GM04504 (cell line): Measurements from ENCODE around the gene LRRC10.
"Not testable (repeated sequence)": the region's sequence is repeated elsewhere in the genome, so short reads cannot be mapped to it uniquely, and the experiment has no call there.

ENCODE experiments used
- DNase-seq: peaks from one replicate; pipeline ENCODE4 v3.0.0-alpha.2; 2012; ENCODE audit warnings: low read depth

Gene LRRC10

DNA sequence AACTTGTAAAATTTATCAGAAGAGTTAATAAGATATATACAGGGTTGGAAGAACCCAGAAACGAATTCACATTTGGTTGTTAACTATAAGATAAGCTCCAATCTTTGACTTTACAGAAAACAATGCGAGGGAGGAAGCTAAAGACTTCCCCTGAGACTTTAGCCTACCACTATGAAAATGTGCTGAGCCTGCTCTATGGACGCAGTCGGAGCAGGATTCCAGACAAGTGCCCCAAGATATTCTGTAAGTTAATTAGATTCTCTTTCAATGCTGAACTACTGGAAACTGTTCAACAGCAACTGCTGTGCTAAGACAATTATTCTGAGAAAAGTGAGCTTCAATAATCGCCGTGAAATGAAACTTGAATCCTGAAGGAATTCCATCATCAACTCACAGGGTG, 8.3 kb upstream of the LRRC10 start:
- no peak for DNase-seq

GRCh38 chr12:69616025-69616424, 5.3 kb upstream of the LRRC10 start:
- no peak for DNase-seq

DNA sequence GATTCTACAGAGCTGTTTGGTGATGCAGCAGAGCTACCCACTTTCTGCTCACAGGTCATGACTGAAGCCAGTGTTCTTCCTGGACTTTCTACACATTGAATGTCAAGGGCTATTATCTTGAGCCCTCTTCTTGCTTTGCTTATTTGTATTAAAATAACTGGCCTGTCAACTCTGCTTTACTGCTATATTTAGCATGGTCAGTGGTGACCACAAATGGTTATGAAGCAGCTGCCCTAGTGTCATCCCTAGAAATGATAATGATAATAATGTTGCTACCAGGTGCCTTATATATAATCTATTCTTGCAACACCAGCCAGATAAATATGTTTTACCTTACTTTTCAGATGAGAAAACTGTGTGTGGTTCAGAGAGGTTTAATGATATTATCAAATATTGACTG, 2.6 kb upstream of the LRRC10 start:
- no peak for DNase-seq

DNA sequence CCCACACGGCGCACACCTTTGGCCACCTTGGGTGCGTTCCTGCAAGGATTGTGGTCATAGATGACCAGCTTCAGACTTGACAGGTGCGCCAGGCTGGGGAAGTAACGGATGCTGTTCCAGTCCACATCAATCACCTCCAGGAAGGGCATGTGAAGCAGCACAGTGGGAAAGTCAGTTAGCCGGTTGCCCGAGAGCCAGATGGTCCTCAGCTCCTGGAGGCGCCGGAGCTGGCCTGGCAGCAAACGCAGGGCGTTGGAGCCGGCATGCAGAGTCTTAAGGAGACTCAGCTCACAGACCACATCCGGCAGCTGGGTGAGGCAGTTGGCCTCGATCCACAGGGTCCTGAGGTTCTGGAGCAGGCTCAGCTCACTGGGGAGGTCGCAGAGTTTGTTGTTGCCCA, 581 bp downstream of the LRRC10 start:
- no peak for DNase-seq

- DNase-seq, result no peak
Measured at GRCh38 chr12:69608114-69608513, 2.6 kb downstream of the LRRC10 start.

GRCh38 chr12:69604275-69604674, 6.4 kb downstream of the LRRC10 start:
- not testable (repeated sequence) for DNase-seq

- not testable (repeated sequence) for DNase-seq
Measured at GRCh38 chr12:69603556-69603955, 7.2 kb downstream of the LRRC10 start.

- no peak for DNase-seq
Measured at GRCh38 chr12:69602954-69603353, 7.8 kb downstream of the LRRC10 start.

- DNase-seq, result no peak
Measured at GRCh38 chr12:69601962-69602685, 8.6 kb downstream of the LRRC10 start.

GRCh38 chr12:69600804-69601203, 9.9 kb downstream of the LRRC10 start:
- DNase-seq, result no peak

- DNase-seq, result no peak
Measured at GRCh38 chr12:69598174-69598753, 12.4 kb downstream of the LRRC10 start.

- no peak for DNase-seq
Measured at GRCh38 chr12:69595689-69596088, 15.0 kb downstream of the LRRC10 start.

DNA sequence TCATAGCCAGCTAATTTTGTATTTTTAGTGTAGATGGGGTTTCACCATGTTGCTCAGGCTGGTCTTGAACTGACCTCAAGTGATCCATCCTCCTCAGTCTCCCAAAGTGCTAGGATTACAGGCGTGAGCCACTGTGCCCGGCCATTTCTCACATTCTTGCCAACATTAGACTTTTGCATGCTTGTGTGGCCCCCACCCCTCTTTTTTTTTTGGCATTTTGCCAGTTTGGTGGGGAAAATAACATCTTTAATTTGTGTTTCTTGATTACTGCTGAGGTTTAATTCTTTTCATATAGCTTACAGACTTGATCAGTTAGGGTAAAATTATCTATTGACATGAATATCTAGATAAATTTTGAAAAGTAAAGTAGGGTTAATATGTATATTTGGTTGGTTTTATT, 21.6 kb downstream of the LRRC10 start:
- no peak for DNase-seq

GRCh38 chr12:69588527-69588926, 22.2 kb downstream of the LRRC10 start:
- no peak for DNase-seq

DNA sequence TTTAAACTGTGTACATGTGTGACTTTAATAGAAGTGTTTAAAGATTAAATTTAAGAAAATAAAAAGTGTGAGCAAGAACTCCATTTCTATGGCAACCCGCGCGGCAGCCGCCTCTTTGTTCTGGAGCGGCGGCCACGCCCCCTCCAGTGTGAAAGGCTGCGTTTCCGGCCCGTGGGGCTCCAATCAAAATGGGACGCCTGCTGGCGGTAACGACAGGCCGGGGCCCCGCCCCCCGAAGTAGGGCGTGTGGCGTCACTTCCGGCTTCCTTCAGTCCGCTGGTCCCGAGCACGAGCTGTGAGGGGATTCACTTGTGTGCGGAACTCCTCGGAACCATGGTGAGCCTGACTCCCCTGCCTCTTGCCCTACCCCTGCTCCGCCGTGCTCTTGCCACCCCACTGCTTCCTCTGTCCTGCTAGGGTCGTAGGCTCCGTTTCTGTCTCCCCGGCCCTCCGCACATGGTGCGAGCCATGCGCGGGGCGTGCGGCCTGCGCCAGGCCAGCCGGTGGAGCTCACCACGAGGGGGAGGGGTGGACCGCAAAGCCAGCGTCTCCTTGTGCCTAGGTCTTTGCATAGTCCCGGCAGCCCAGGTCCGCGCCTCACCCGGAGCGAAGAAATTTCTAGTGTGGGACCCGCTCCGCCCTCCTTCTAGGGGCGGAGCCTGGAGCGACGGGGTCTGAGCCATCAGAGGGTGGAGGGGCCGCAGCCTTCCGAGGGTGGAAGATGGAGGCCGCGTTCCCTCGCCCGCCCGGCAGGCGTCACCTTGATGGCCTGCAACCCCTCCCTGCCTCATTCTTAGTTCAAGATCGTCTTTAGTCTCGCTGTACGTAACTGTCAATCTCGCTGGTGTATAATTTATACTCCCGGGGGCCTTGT, 25.3 kb downstream of the LRRC10 start, which contains the start of gene CCT2:
CCT2 (plus strand) TSS at position 271 of the 874 bp plus-strand sequence; CDS start at position 334, 63 bp downstream.
- DNase-seq, result peak; percentile 87

GRCh38 chr12:69583203-69583602, 27.5 kb downstream of the LRRC10 start:
- DNase-seq, result no peak

GRCh38 chr12:69580074-69580473, 30.6 kb downstream of the LRRC10 start:
- no peak for DNase-seq

GRCh38 chr12:69579029-69579428, 31.7 kb downstream of the LRRC10 start:
- DNase-seq, result no peak

DNA sequence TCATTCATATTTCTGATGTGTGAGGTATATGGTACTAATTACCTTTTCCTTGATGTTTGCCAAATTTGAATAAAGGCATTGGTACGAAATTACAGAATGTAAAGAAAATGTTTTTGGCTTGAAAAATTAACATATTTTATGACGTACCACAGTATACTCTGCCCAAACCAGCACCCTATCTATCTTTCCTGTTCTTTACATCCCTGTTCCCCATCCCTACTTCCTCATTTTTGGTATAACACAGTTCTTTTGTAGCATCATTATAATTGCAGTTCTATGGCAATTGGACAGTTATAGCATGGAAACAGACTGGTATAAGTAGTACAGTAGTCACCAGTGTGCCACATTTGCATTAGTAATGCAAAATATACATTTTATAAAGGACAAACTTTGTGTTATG, 32.4 kb downstream of the LRRC10 start:
- DNase-seq, result no peak

DNA sequence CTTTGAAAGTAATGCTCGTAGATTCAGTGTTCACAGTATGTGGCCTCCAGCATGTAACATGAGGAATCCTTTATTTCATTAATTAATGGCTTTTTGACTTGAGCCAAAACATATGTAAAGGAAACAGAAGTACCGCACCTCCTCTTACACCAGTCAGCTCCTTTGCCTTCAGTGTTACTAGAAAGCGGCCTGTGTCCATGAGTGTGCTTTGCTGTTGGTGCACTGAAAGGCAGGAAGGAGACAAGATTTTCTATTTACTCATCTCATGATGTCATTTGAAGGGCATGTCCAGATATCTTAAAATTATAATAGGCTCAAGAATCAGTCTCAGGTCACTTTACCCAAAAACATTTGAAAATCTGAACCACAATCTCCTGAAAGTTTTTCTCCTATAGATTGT, 35.4 kb downstream of the LRRC10 start:
- no peak for DNase-seq

- no peak for DNase-seq
Measured at GRCh38 chr12:69570545-69571399, 39.9 kb downstream of the LRRC10 start.

DNA sequence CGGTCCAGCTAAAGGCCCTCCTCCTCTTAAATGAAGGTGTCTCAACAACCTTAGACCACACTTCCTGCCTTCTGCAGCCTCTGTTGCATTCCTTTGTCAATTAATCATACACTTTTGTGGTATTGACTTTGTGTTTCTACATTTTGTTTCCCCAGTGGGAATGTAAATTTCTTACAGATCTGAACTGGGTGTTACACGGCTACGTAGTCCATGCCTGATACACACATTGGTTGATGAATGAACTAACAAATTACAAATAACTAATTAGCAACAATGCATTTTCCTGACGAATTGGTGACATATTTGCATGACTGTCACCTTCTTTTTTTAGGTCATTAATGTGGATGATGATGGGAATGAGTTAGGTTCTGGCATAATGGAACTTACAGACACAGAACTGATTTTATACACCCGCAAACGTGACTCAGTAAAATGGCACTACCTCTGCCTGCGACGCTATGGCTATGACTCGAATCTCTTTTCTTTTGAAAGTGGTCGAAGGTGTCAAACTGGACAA, 40.6 kb downstream of the LRRC10 start:
- DNase-seq, result peak; percentile 57
